IMR-90 (cell line): ENCODE measurements around the gene ILK. TPM values are rescaled to one million over a fixed set of nuclear protein-coding genes. Genes with fewer than 3 reads are reported as not detected.

Source experiments
- ATAC-seq: fragments of 200-7000 bp; cut with Tn5 transposase; 2 replicates; pipeline ENCODE4 v1.9.1; 2020; ENCODE audit warnings: low read depth, mild to moderate bottlenecking, moderate library complexity
- BruUV-seq: library from RNA; stranded (reverse); fragments of 400-500 nt; replicated peaks from 2 replicates; lab custom pipeline; 2021; lab: Mats Ljungman, UMichigan
- CTCF ChIA-PET: fragments of 300-600 bp; formaldehyde crosslinking; extraction: SDS; loops from one replicate; lab custom pipeline; 2021; ENCODE audit warnings: antibody characterized with exemption; lab: Yijun Ruan, JAX
- POLR2A ChIA-PET: fragments of 300-600 bp; sonication (Branson Sonifier 250); formaldehyde crosslinking; loops from one replicate; lab custom pipeline; 2022; ENCODE audit warnings: antibody characterized with exemption; ENCODE audit not compliant: unreplicated experiment; lab: Charles Lee
- DNase-seq: peaks from one replicate; pipeline ENCODE4 v3.0.0; 2013
- H2AFZ ChIP-seq: replicated peaks from 2 replicates; pipeline ENCODE3; 2013; ENCODE audit warnings: low read length, mild to moderate bottlenecking; ENCODE audit not compliant: poor library complexity
- H2AK5ac ChIP-seq: 2 replicates; pipeline ENCODE4 v1.6.1; 2013; ENCODE audit warnings: low read depth, low read length, inconsistent platforms
- H2AK9ac ChIP-seq: replicated peaks from 2 replicates; pipeline ENCODE3; 2013; ENCODE audit warnings: mild to moderate bottlenecking, low read depth, low read length, moderate library complexity; ENCODE audit not compliant: poor library complexity
- H2BK120ac ChIP-seq: 2 replicates; pipeline ENCODE4 v1.6.1; 2013; ENCODE audit warnings: low read depth, low read length, inconsistent platforms
- H2BK15ac ChIP-seq: 3 replicates; pipeline ENCODE4 v1.6.1; 2013; ENCODE audit warnings: low read depth, low read length, inconsistent platforms
- H2BK20ac ChIP-seq: 2 replicates; pipeline ENCODE4 v1.6.1; 2013; ENCODE audit warnings: low read depth, mild to moderate bottlenecking, inconsistent platforms, low read length, moderate library complexity
- H2BK5ac ChIP-seq: 2 replicates; pipeline ENCODE4 v1.6.1; 2013; ENCODE audit warnings: mild to moderate bottlenecking, low read depth, low read length, inconsistent platforms; ENCODE audit not compliant: poor library complexity, severe bottlenecking
- H3K14ac ChIP-seq: replicated peaks from 2 replicates; pipeline ENCODE4 v1.6.1; 2013; ENCODE audit warnings: low read depth, low read length, inconsistent platforms
- H3K18ac ChIP-seq: 2 replicates; pipeline ENCODE4 v1.6.1; 2013; ENCODE audit warnings: low read depth, low read length, control low read depth
- H3K23ac ChIP-seq: 2 replicates; pipeline ENCODE4 v1.6.1; 2013; ENCODE audit warnings: low read depth, low read length, inconsistent platforms
- H3K27ac ChIP-seq: 2 replicates; pipeline ENCODE4 v1.5.1; 2013; ENCODE audit warnings: mild to moderate bottlenecking, control low read depth, low read length; ENCODE audit not compliant: insufficient read depth
- H3K27me3 ChIP-seq: 2 replicates; pipeline ENCODE4 v1.6.1; 2013; ENCODE audit warnings: low read length; ENCODE audit not compliant: control insufficient read depth, insufficient read depth
- H3K36me3 ChIP-seq: 2 replicates; pipeline ENCODE4 v1.6.1; 2013; ENCODE audit warnings: low read length, mixed read lengths; ENCODE audit not compliant: control insufficient read depth, insufficient read depth
- H3K4ac ChIP-seq: 2 replicates; pipeline ENCODE4 v1.6.1; 2013; ENCODE audit warnings: low read depth, low read length, inconsistent platforms
- H3K4me1 ChIP-seq: 2 replicates; pipeline ENCODE4 v1.6.1; 2013; ENCODE audit warnings: low read length, mixed read lengths; ENCODE audit not compliant: control insufficient read depth, insufficient read depth
- H3K4me2 ChIP-seq: 2 replicates; pipeline ENCODE4 v1.6.1; 2013; ENCODE audit warnings: low read depth, mild to moderate bottlenecking, control low read depth, low read length, moderate library complexity
- H3K4me3 ChIP-seq: 2 replicates; pipeline ENCODE4 v1.5.1; 2013; ENCODE audit warnings: low read depth, mild to moderate bottlenecking, control low read depth, low read length, moderate library complexity; ENCODE audit not compliant: insufficient read depth
- H3K56ac ChIP-seq: 2 replicates; pipeline ENCODE4 v1.6.1; 2013; ENCODE audit warnings: low read length, inconsistent platforms; ENCODE audit not compliant: insufficient read depth; ENCODE audit errors: extremely low read depth
- H3K79me1 ChIP-seq, 2 experiments: 2 replicates each; pipeline ENCODE4 v1.6.1; 2013; ENCODE audit warnings: low read length in 2 of 2, inconsistent platforms in 1 of 2, low read depth in 1 of 2
- H3K9ac ChIP-seq: 2 replicates; pipeline ENCODE4 v1.6.1; 2013; ENCODE audit warnings: low read depth, low read length, control low read depth
- H3K9me1 ChIP-seq: 2 replicates; pipeline ENCODE4 v1.6.1; 2013; ENCODE audit warnings: low read length, inconsistent platforms; ENCODE audit not compliant: insufficient read depth
- H3K9me3 ChIP-seq: 2 replicates; pipeline ENCODE4 v1.6.1; 2013; ENCODE audit warnings: low read length; ENCODE audit not compliant: control insufficient read depth, insufficient read depth
- H4K20me1 ChIP-seq: 2 replicates; pipeline ENCODE4 v1.6.1; 2013; ENCODE audit warnings: low read length, inconsistent platforms; ENCODE audit not compliant: insufficient read depth
- H4K5ac ChIP-seq: 2 replicates; pipeline ENCODE4 v1.6.1; 2013; ENCODE audit warnings: mild to moderate bottlenecking, low read depth, low read length, control low read depth
- H4K8ac ChIP-seq, 2 experiments: 2 replicates each; pipeline ENCODE4 v1.6.1; 2013; ENCODE audit warnings: low read depth in 2 of 2, low read length in 2 of 2, control low read depth in 1 of 2, inconsistent platforms in 1 of 2
- H4K91ac ChIP-seq: 2 replicates; pipeline ENCODE4 v1.6.1; 2013; ENCODE audit warnings: low read depth, low read length, inconsistent platforms; ENCODE audit not compliant: insufficient read depth
- BHLHE40 ChIP-seq: fragments of 150-350 bp; IDR thresholded peaks from 2 replicates; pipeline ENCODE4 v1.6.1; 2016; ENCODE audit warnings: mild to moderate bottlenecking, low read depth, low read length
- CEBPB ChIP-seq: IDR thresholded peaks from 2 replicates; pipeline ENCODE4 v1.6.1; 2012; ENCODE audit warnings: low read depth, low read length, improper control_type of control experiment
- CHD1 ChIP-seq: IDR thresholded peaks from 2 replicates; pipeline ENCODE4 v1.6.1; 2012; ENCODE audit warnings: low read depth, low read length, improper control_type of control experiment
- ELK1 ChIP-seq: fragments of 150-350 bp; IDR thresholded peaks from 2 replicates; pipeline ENCODE4 v1.6.1; 2016; ENCODE audit warnings: low read depth, mild to moderate bottlenecking, low read length, moderate library complexity, borderline replicate concordance
- FOS ChIP-seq: fragments of 150-350 bp; IDR thresholded peaks from 2 replicates; pipeline ENCODE4 v1.6.1; 2016; ENCODE audit warnings: low read depth, low read length
- MAFK ChIP-seq: IDR thresholded peaks from 2 replicates; pipeline ENCODE4 v1.6.1; 2012; ENCODE audit warnings: low read depth, low read length, improper control_type of control experiment
- MAZ ChIP-seq: IDR thresholded peaks from 2 replicates; pipeline ENCODE4 v1.6.1; 2012; ENCODE audit warnings: low read depth, mild to moderate bottlenecking, low read length, improper control_type of control experiment, moderate library complexity, borderline replicate concordance
- NFE2L2 ChIP-seq: fragments of 150-350 bp; IDR thresholded peaks from 2 replicates; pipeline ENCODE4 v1.6.1; 2016; ENCODE audit warnings: low read depth, mild to moderate bottlenecking, low read length
- POLR2A ChIP-seq: IDR thresholded peaks from 2 replicates; pipeline ENCODE4 v1.6.1; 2012; ENCODE audit warnings: mild to moderate bottlenecking, low read depth, low read length
- RAD21 ChIP-seq: IDR thresholded peaks from 2 replicates; pipeline ENCODE4 v1.6.1; 2012; ENCODE audit warnings: low read length, improper control_type of control experiment
- RCOR1 ChIP-seq: IDR thresholded peaks from 2 replicates; pipeline ENCODE4 v1.6.1; 2012; ENCODE audit warnings: mild to moderate bottlenecking, low read length, improper control_type of control experiment; ENCODE audit not compliant: insufficient replicate concordance
- RFX5 ChIP-seq: IDR thresholded peaks from 2 replicates; pipeline ENCODE4 v1.8.0; 2012; ENCODE audit warnings: low read depth, mild to moderate bottlenecking, low read length, moderate library complexity
- SMC3 ChIP-seq: fragments of 150-350 bp; IDR thresholded peaks from 2 replicates; pipeline ENCODE4 v1.6.1; 2016; ENCODE audit warnings: low read depth, mild to moderate bottlenecking, antibody characterized with exemption, low read length, moderate library complexity
- USF2 ChIP-seq: fragments of 150-350 bp; IDR thresholded peaks from 2 replicates; pipeline ENCODE4 v1.6.1; 2017; ENCODE audit warnings: mild to moderate bottlenecking, antibody characterized with exemption, low read length, low read depth
- dilution Hi-C: fragments of 300-500 bp; cut with HindIII; formaldehyde crosslinking; loops from one replicate; pipeline ENCODE4 v1.14.3; 2018; ENCODE audit warnings: low sequenced_read_pairs; ENCODE audit not compliant: unreplicated experiment
- in situ Hi-C: fragments of 300-500 bp; cut with MboI; formaldehyde crosslinking; loops from 3 replicates; pipeline ENCODE4 v1.14.3; 2019; ENCODE audit warnings: low sequenced_read_pairs, inconsistent platforms, mixed read lengths
- intact Hi-C: fragments of 100-400 bp; cut with micrococcal nuclease; formaldehyde crosslinking; loops from 2 replicates; pipeline ENCODE4 v1.10.0; 2022
- polyA plus RNA-seq, 3 experiments: library from polyadenylated mRNA; depleted of rRNA; stranded (reverse); fragments of >200 nt; gene quantifications; 2 replicates each; pipeline ENCODE4 v1.2.3, GENCODE V29; 2012; ENCODE audit warnings: low replicate concordance in 1 of 3
- total RNA-seq: library from RNA; depleted of rRNA; stranded (reverse); fragments of >200 nt; gene quantifications from 2 replicates; pipeline ENCODE4 v1.2.3, GENCODE V29; 2012

Gene ILK
- total and polyA plus RNA-seq, 2 of the 4 experiments (the other 2 are of a cell fraction): 339 to 389 TPM

GRCh38 chr11:6607190-6607795, 3.7 kb downstream of the ILK start:
- ATAC-seq (no peak), DNase-seq (no peak)
- H3K9me3 ChIP-seq: no peaks in the 10 kb centered on the region
- peaks cover 42% of the 10 kb centered on the region for H3K36me3 ChIP-seq
- H4K20me1 ChIP-seq: peaks cover 10% of the 10 kb centered on the region
- H3K4ac ChIP-seq: peak overlapping the region; percentile 89
- peaks cover 31 to 70% of the 10 kb centered on the region in 2 experiments for H3K79me1 ChIP-seq
- H2BK20ac ChIP-seq: peak overlapping the region; percentile 55
- CTCF ChIA-PET: interaction anchor here (0.7 kb wide), 1 partner anchor 76 kb away, joined by 4 read pairs; no protein-coding TSS in a partner anchor
- H3K4me1 ChIP-seq: peaks cover 32% of the 10 kb centered on the region
- peak overlapping the region; percentile 57 for H4K91ac ChIP-seq
- H3K27ac ChIP-seq: peak overlapping the region; percentile 95
- TF ChIP-seq CEBPB (no peak), CHD1 (no peak), MAZ (no peak), BHLHE40 (no peak), FOS (no peak), NFE2L2 (no peak), MAFK (no peak), RFX5 (no peak), POLR2A (no peak), USF2 (no peak), SMC3 (no peak), RAD21 (no peak), RCOR1 (no peak), ELK1 (no peak)
- H2AFZ ChIP-seq: no peak overlapping the region
- dilution Hi-C loops: no loop called here
- POLR2A ChIA-PET: interaction anchor here (0.8 to 1.3 kb wide), 3 partner anchors 28 to 88 kb away, joined by 4 to 5 read pairs (median 4); partner anchors contain the start of gene MRPL17
- H3K4me3 ChIP-seq: no peak overlapping the region
- peak overlapping the region; percentile 93; the same call in 2 of the 3 replicates for H2BK15ac ChIP-seq
- H2AK5ac ChIP-seq: peak overlapping the region; percentile 98
- no TSS peak for BruUV-seq
- intact Hi-C loops: no loop called here
- H3K23ac ChIP-seq: peak overlapping the region; percentile 91
- H4K8ac ChIP-seq: peak overlapping the region; percentile 80 to 85
- H2AK9ac ChIP-seq: peak overlapping the region; percentile 87
- H3K27me3 ChIP-seq: no peaks in the 10 kb centered on the region
- H3K18ac ChIP-seq: peak overlapping the region; percentile 87
- H4K5ac ChIP-seq: peak overlapping the region; percentile 73
- H3K9me1 ChIP-seq: peaks cover 29% of the 10 kb centered on the region
- peak overlapping the region; percentile 71 for H3K4me2 ChIP-seq
- peak overlapping the region; percentile 75 for H3K9ac ChIP-seq
- in situ Hi-C loops: no loop called here
- peak overlapping the region; percentile 89 for H2BK5ac ChIP-seq
- peak overlapping the region; percentile 92 for H2BK120ac ChIP-seq
- peak overlapping the region; percentile 98 for H3K14ac ChIP-seq
- H3K56ac ChIP-seq: peak overlapping the region; percentile 93
